Gastrocnemius medialis (tissue), 4 donors: ENCODE measurements around the gene PLCB1. TPM values are rescaled to one million over a fixed set of nuclear protein-coding genes. Genes with fewer than 3 reads are reported as not detected.

ENCODE experiments used
- ATAC-seq, 2 donors: fragments of 150-250 bp; one replicate each; pipeline ENCODE4 v1.9.1; 2016
- DNase-seq, 2 donors: peaks; one replicate each; pipeline ENCODE4 v3.0.0-alpha.2; 2019
- H3K27ac ChIP-seq, 4 donors: fragments of 200-600 bp; sonication (generic); 1 replicate in 1 of 4; 2 replicates in 3 of 4; pipeline ENCODE4 v1.5.1; 2016 to 2018; ENCODE audit warnings: mild to moderate bottlenecking in 2 of 4, moderate library complexity in 1 of 4
- H3K27me3 ChIP-seq, 3 donors: fragments of 200-600 bp; sonication (generic) in 2 of 3; 1 replicate in 1 of 3; 2 replicates in 2 of 3; pipeline versions ENCODE4 v1.5.1 to v1.6.0; 2016 to 2019; ENCODE audit warnings: mild to moderate bottlenecking in 1 of 3, moderate library complexity in 1 of 3
- H3K36me3 ChIP-seq, 2 donors: fragments of 200-600 bp; sonication (generic) in 1 of 2; one replicate each; pipeline ENCODE4 v1.5.1; 2017 to 2018
- H3K4me1 ChIP-seq, 2 donors: fragments of 200-600 bp; sonication (generic) in 1 of 2; one replicate each; pipeline ENCODE4 v1.5.1; 2016 to 2017; ENCODE audit warnings: mild to moderate bottlenecking in 2 of 2
- H3K4me3 ChIP-seq, 4 donors: fragments of 200-600 bp; sonication (generic) in 3 of 4; 1 replicate in 1 of 4; 2 replicates in 3 of 4; pipeline ENCODE4 v1.5.1; 2016 to 2019; ENCODE audit warnings: mild to moderate bottlenecking in 2 of 4
- H3K9me3 ChIP-seq, 3 donors: fragments of 200-600 bp; sonication (generic) in 2 of 3; 1 replicate in 1 of 3; 2 replicates in 2 of 3; pipeline ENCODE4 v1.5.1; 2016 to 2019
- CTCF ChIP-seq, 5 experiments: fragments of 450-650 bp in 3 of 5; fragments of 200-600 bp in 2 of 5; sonication (generic) in 2 of 5; IDR thresholded peaks in 4 of 5; conservative IDR thresholded peaks in 1 of 5; 1 replicate in 4 of 5; 2 replicates in 1 of 5; pipeline ENCODE4 v1.5.1; 2016 to 2019; ENCODE audit warnings: antibody characterized with exemption in 5 of 5, mild to moderate bottlenecking in 3 of 5, moderate library complexity in 3 of 5
- POLR2A ChIP-seq, 2 donors: fragments of 450-650 bp; IDR thresholded peaks; one replicate each; pipeline ENCODE4 v1.6.1; 2017; ENCODE audit warnings: antibody characterized with exemption in 2 of 2, mild to moderate bottlenecking in 2 of 2, moderate library complexity in 2 of 2
- in situ Hi-C, 4 donors: fragments of 200-750 bp; cut with MboI; loops; one replicate each; pipeline versions ENCODE4 v1.15.0 to v1.8.0; 2017; ENCODE audit warnings: low sequenced_read_pairs in 4 of 4
- intact Hi-C: fragments of 100-400 bp; cut with DNase I; formaldehyde crosslinking; loops from one replicate; pipeline ENCODE4 v1.15.1; 2023; ENCODE audit warnings: low total_unique reads
- total RNA-seq, 4 donors: library from RNA; depleted of rRNA; stranded (reverse); fragments of >200 nt; gene quantifications; one replicate each; pipeline versions ENCODE4 v1.1.0 to v1.2.3, GENCODE V29; 2016

PLCB1 gene
- total RNA-seq, 4 donors from 2014 or later = 4.1 to 10.0 (median 7.6) TPM

GRCh38 chr20:8515810-8516435 lies 383.9 kb downstream of the PLCB1 start:
- intact Hi-C loops (no loop called here), in situ Hi-C loops (no loop called here)
- Histone ChIP-seq H3K36me3 (no peaks in the 10 kb centered on the region), H3K9me3 (no peaks in the 10 kb centered on the region), H3K27ac (no peak overlapping the region), H3K4me1 (no peaks in the 10 kb centered on the region), H3K4me3 (no peak overlapping the region), H3K27me3 (no peaks in the 10 kb centered on the region)
- ATAC-seq (no peak), DNase-seq (no peak)
- TF ChIP-seq POLR2A (IDR thresholded peaks at IDR 0.05) (no peak), CTCF (IDR thresholded peaks at IDR 0.05 in 4 of 5, conservative IDR thresholded peaks at IDR 0.05 in 1 of 5) (no peak)

GRCh38 chr20:8518878-8519277 lies 386.8 kb downstream of the PLCB1 start:
- TF ChIP-seq POLR2A (IDR thresholded peaks at IDR 0.05) (no peak), CTCF (IDR thresholded peaks at IDR 0.05 in 4 of 5, conservative IDR thresholded peaks at IDR 0.05 in 1 of 5) (no peak)
- Histone ChIP-seq H3K27ac (no peak overlapping the region), H3K4me3 (no peak overlapping the region), H3K4me1 (no peaks in the 10 kb centered on the region), H3K36me3 (no peaks in the 10 kb centered on the region), H3K9me3 (no peaks in the 10 kb centered on the region), H3K27me3 (no peaks in the 10 kb centered on the region)
- no peak for DNase-seq
- in situ Hi-C loops = no loop called here
- intact Hi-C loops = no loop called here
- no peak for ATAC-seq

DNA sequence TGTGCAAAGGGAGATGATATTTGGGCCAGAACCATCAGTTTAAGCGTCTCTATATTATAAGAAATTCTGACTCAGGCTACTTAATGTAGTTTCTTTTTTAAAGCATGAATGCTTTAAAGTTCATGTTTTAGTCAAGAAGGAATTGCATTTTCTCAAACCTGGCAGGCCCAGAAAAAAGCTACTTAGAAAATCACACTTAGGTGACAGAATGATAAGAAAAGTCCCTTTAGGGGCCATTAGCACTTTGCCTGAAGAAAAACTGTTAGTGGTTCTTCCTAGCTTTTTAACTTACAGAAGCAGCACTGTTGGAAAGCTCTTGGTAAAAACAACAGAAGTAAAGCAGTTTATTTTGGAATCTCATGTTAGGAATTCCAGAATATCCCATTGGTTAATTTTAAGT lies 387.8 kb downstream of the PLCB1 start:
- in situ Hi-C loops (no loop called here), intact Hi-C loops (no loop called here)
- H3K36me3 ChIP-seq = no peaks in the 10 kb centered on the region
- H3K27ac ChIP-seq = no peak overlapping the region
- no peak overlapping the region for H3K4me3 ChIP-seq
- DNase-seq (no peak), ATAC-seq (no peak)
- no peaks in the 10 kb centered on the region for H3K27me3 ChIP-seq
- TF ChIP-seq POLR2A (IDR thresholded peaks at IDR 0.05) = no peak
- TF ChIP-seq CTCF (IDR thresholded peaks at IDR 0.05 in 4 of 5, conservative IDR thresholded peaks at IDR 0.05 in 1 of 5) = no peak
- no peaks in the 10 kb centered on the region for H3K9me3 ChIP-seq
- peaks cover 0 to 5% of the 10 kb centered on the region in 2 donors for H3K4me1 ChIP-seq

GRCh38 chr20:8522168-8522567 lies 390.1 kb downstream of the PLCB1 start:
- DNase-seq (no peak), ATAC-seq (no peak)
- intact Hi-C loops = no loop called here
- in situ Hi-C loops = no loop called here
- TF ChIP-seq CTCF (IDR thresholded peaks at IDR 0.05 in 4 of 5, conservative IDR thresholded peaks at IDR 0.05 in 1 of 5) = no peak
- no peak for TF ChIP-seq POLR2A (IDR thresholded peaks at IDR 0.05)
- Histone ChIP-seq H3K36me3 (no peaks in the 10 kb centered on the region), H3K4me3 (no peak overlapping the region), H3K9me3 (no peaks in the 10 kb centered on the region), H3K27ac (no peak overlapping the region), H3K4me1 (peaks cover 0 to 5% of the 10 kb centered on the region in 2 donors), H3K27me3 (no peaks in the 10 kb centered on the region)

GRCh38 chr20:8523684-8524083 lies 391.6 kb downstream of the PLCB1 start:
- ATAC-seq (no peak), DNase-seq (no peak)

More at GRCh38 chr20:8523684-8524083, 391.6 kb downstream of the PLCB1 start:
- no peak for TF ChIP-seq POLR2A (IDR thresholded peaks at IDR 0.05)
- no peak for TF ChIP-seq CTCF (IDR thresholded peaks at IDR 0.05 in 4 of 5, conservative IDR thresholded peaks at IDR 0.05 in 1 of 5)
- H3K27ac ChIP-seq = no peak overlapping the region
- no peaks in the 10 kb centered on the region for H3K9me3 ChIP-seq
- intact Hi-C loops = no loop called here
- in situ Hi-C loops = no loop called here
- no peaks in the 10 kb centered on the region for H3K27me3 ChIP-seq
- peaks cover 0 to 5% of the 10 kb centered on the region in 2 donors for H3K4me1 ChIP-seq
- no peak overlapping the region for H3K4me3 ChIP-seq
- H3K36me3 ChIP-seq = no peaks in the 10 kb centered on the region
